SJSA1 (cell line): Measurements from ENCODE around the gene EMILIN3. TPM values are rescaled to one million over a fixed set of nuclear protein-coding genes. Genes with fewer than 3 reads are reported as not detected.

Source experiments
- DNase-seq, 2 experiments: peaks; one replicate each; pipeline ENCODE4 v3.0.0-alpha.2; 2015 to 2020; ENCODE audit warnings: low spot score in 2 of 2, low read depth in 1 of 2
- H3K27ac ChIP-seq: fragments of 250-450 bp; sonication (Bioruptor Pico); 2 replicates; pipeline ENCODE4 v1.5.1; 2020; ENCODE audit warnings: mild to moderate bottlenecking, moderate library complexity
- H3K27me3 ChIP-seq: fragments of 250-450 bp; sonication (Bioruptor Pico); replicated peaks from 2 replicates; pipeline ENCODE4 v1.5.1; 2020; ENCODE audit warnings: mild to moderate bottlenecking, moderate library complexity
- H3K36me3 ChIP-seq: fragments of 250-450 bp; sonication (Bioruptor Pico); 2 replicates; pipeline ENCODE4 v1.5.1; 2020; ENCODE audit warnings: mild to moderate bottlenecking
- H3K4me1 ChIP-seq: fragments of 250-450 bp; sonication (Bioruptor Pico); replicated peaks from 2 replicates; pipeline ENCODE4 v1.6.1; 2021; ENCODE audit warnings: mild to moderate bottlenecking
- H3K4me3 ChIP-seq: fragments of 250-450 bp; sonication (Bioruptor Pico); 2 replicates; pipeline ENCODE4 v1.5.1; 2020; ENCODE audit warnings: mild to moderate bottlenecking
- H3K9me3 ChIP-seq: fragments of 250-450 bp; sonication (Bioruptor Pico); replicated peaks from 2 replicates; pipeline ENCODE4 v1.5.1; 2020; ENCODE audit warnings: mild to moderate bottlenecking
- total RNA-seq: library from RNA; depleted of rRNA; stranded (reverse); fragments of >200 nt; shearing (Covaris generic); gene quantifications from 2 replicates; pipeline ENCODE4 v1.2.3, GENCODE V29; 2014

EMILIN3 gene
- total RNA-seq, 1 experiment from 2014 or later: not detected

- no peaks in the 10 kb centered on the region for H3K36me3 ChIP-seq
- no peaks in the 10 kb centered on the region for H3K9me3 ChIP-seq
- no peak overlapping the region for H3K4me3 ChIP-seq
- no peaks in the 10 kb centered on the region for H3K27me3 ChIP-seq
- no peaks in the 10 kb centered on the region for H3K4me1 ChIP-seq
- H3K27ac ChIP-seq: no peak overlapping the region
- no peak for DNase-seq
Measured at GRCh38 chr20:41395667-41396664, 29.3 kb upstream of the EMILIN3 start.

GRCh38 chr20:41394931-41395666 is 28.5 kb upstream of the EMILIN3 start:
- H3K27me3 ChIP-seq: no peaks in the 10 kb centered on the region
- no peak overlapping the region for H3K4me3 ChIP-seq
- H3K9me3 ChIP-seq: no peaks in the 10 kb centered on the region
- H3K36me3 ChIP-seq: no peaks in the 10 kb centered on the region
- no peaks in the 10 kb centered on the region for H3K4me1 ChIP-seq
- no peak for DNase-seq
- H3K27ac ChIP-seq: no peak overlapping the region

GRCh38 chr20:41394081-41394480 is 27.5 kb upstream of the EMILIN3 start:
- no peaks in the 10 kb centered on the region for H3K36me3 ChIP-seq

GRCh38 chr20:41393705-41394066 is 27.1 kb upstream of the EMILIN3 start:
- H3K36me3 ChIP-seq: no peaks in the 10 kb centered on the region
- no peaks in the 10 kb centered on the region for H3K9me3 ChIP-seq
- DNase-seq: no peak
- H3K4me3 ChIP-seq: no peak overlapping the region
- no peaks in the 10 kb centered on the region for H3K4me1 ChIP-seq
- no peak overlapping the region for H3K27ac ChIP-seq
- no peaks in the 10 kb centered on the region for H3K27me3 ChIP-seq

More at GRCh38 chr20:41394081-41394480, 27.5 kb upstream of the EMILIN3 start:
- H3K4me3 ChIP-seq: no peak overlapping the region
- H3K27ac ChIP-seq: no peak overlapping the region
- H3K27me3 ChIP-seq: no peaks in the 10 kb centered on the region
- DNase-seq: no peak
- no peaks in the 10 kb centered on the region for H3K4me1 ChIP-seq
- no peaks in the 10 kb centered on the region for H3K9me3 ChIP-seq

GRCh38 chr20:41392871-41393704 is 26.5 kb upstream of the EMILIN3 start:
- H3K27ac ChIP-seq: no peak overlapping the region
- H3K4me1 ChIP-seq: no peaks in the 10 kb centered on the region
- no peaks in the 10 kb centered on the region for H3K9me3 ChIP-seq
- H3K27me3 ChIP-seq: no peaks in the 10 kb centered on the region
- DNase-seq: no peak
- H3K36me3 ChIP-seq: no peaks in the 10 kb centered on the region
- H3K4me3 ChIP-seq: no peak overlapping the region

GRCh38 chr20:41392295-41392694 is 25.7 kb upstream of the EMILIN3 start:
- DNase-seq: no peak
- H3K27ac ChIP-seq: no peak overlapping the region
- H3K27me3 ChIP-seq: no peaks in the 10 kb centered on the region
- no peaks in the 10 kb centered on the region for H3K4me1 ChIP-seq
- H3K9me3 ChIP-seq: no peaks in the 10 kb centered on the region
- H3K4me3 ChIP-seq: no peak overlapping the region
- no peaks in the 10 kb centered on the region for H3K36me3 ChIP-seq

- H3K27ac ChIP-seq: no peak overlapping the region
- no peak for DNase-seq
- H3K27me3 ChIP-seq: no peaks in the 10 kb centered on the region
- no peaks in the 10 kb centered on the region for H3K36me3 ChIP-seq
- H3K4me3 ChIP-seq: no peak overlapping the region
- no peaks in the 10 kb centered on the region for H3K4me1 ChIP-seq
- no peaks in the 10 kb centered on the region for H3K9me3 ChIP-seq
Measured at GRCh38 chr20:41391587-41392001, 25.0 kb upstream of the EMILIN3 start.

- Histone ChIP-seq H3K27ac (no peak overlapping the region), H3K9me3 (no peaks in the 10 kb centered on the region), H3K4me1 (no peaks in the 10 kb centered on the region), H3K4me3 (no peak overlapping the region), H3K36me3 (no peaks in the 10 kb centered on the region), H3K27me3 (no peaks in the 10 kb centered on the region)
- no peak for DNase-seq
Measured at GRCh38 chr20:41390889-41391288, 24.3 kb upstream of the EMILIN3 start.

GRCh38 chr20:41387444-41387851 is 20.8 kb upstream of the EMILIN3 start:
- H3K27ac ChIP-seq: no peak overlapping the region
- no peaks in the 10 kb centered on the region for H3K27me3 ChIP-seq
- no peak for DNase-seq
- no peaks in the 10 kb centered on the region for H3K4me1 ChIP-seq
- H3K4me3 ChIP-seq: no peak overlapping the region
- H3K9me3 ChIP-seq: no peaks in the 10 kb centered on the region
- no peaks in the 10 kb centered on the region for H3K36me3 ChIP-seq

- Histone ChIP-seq H3K36me3 (no peaks in the 10 kb centered on the region), H3K9me3 (no peaks in the 10 kb centered on the region), H3K4me3 (no peak overlapping the region), H3K27me3 (no peaks in the 10 kb centered on the region), H3K4me1 (no peaks in the 10 kb centered on the region), H3K27ac (no peak overlapping the region)
- no peak for DNase-seq
Measured at GRCh38 chr20:41386502-41387427, 20.1 kb upstream of the EMILIN3 start.

GRCh38 chr20:41382791-41383305 is 16.2 kb upstream of the EMILIN3 start:
- Histone ChIP-seq H3K27ac (no peak overlapping the region), H3K4me3 (no peak overlapping the region), H3K27me3 (peaks cover 14% of the 10 kb centered on the region), H3K4me1 (no peaks in the 10 kb centered on the region), H3K36me3 (no peaks in the 10 kb centered on the region), H3K9me3 (no peaks in the 10 kb centered on the region)
- DNase-seq: no peak

- Histone ChIP-seq H3K27me3 (peaks cover 14% of the 10 kb centered on the region), H3K27ac (no peak overlapping the region), H3K9me3 (no peaks in the 10 kb centered on the region), H3K36me3 (no peaks in the 10 kb centered on the region), H3K4me3 (no peak overlapping the region), H3K4me1 (no peaks in the 10 kb centered on the region)
- DNase-seq: no peak
Measured at GRCh38 chr20:41380551-41381193, 14.1 kb upstream of the EMILIN3 start.
